A673 (cell line): ENCODE measurements around the gene IFNG.

Experiments used
- CTCF ChIP-seq: fragments of 300-800, 200-600 bp; sonication (generic); conservative IDR thresholded peaks from 2 replicates; pipeline ENCODE4 v1.5.1; 2017; ENCODE audit warnings: low read depth, mild to moderate bottlenecking, antibody characterized with exemption, low read length, moderate library complexity, mixed read lengths
- EZH2 ChIP-seq: fragments of 200-600 bp; sonication (generic); IDR thresholded peaks from 2 replicates; pipeline ENCODE4 v1.6.1; 2017; ENCODE audit warnings: borderline replicate concordance, low read depth, mild to moderate bottlenecking, mixed read lengths, antibody characterized with exemption, low read length; ENCODE audit not compliant: poor library complexity, severe bottlenecking

GRCh38 chr12:68200854-68201253, 41.3 kb upstream of the IFNG start:
- TF ChIP-seq CTCF (no peak), EZH2 (no peak)
